Mucosa of gallbladder (tissue), 1 donor: ENCODE measurements around the gene FEV. TPM values are rescaled to one million over a fixed set of nuclear protein-coding genes. Genes with fewer than 3 reads are reported as not detected.
A peak's percentile ranks its signal among the peaks of the same experiment; 100 is the strongest.

Experiments used
- DNase-seq: peaks from one replicate; pipeline ENCODE4 v3.0.0-alpha.2; 2020; ENCODE audit warnings: low spot score
- total RNA-seq: library from RNA; stranded (reverse); gene quantifications from one replicate; pipeline ENCODE4 v1.2.1, GENCODE V29; 2021
- donor health status: DM: no; HTN: no; CAD: no.

Gene FEV
- total RNA-seq, 1 donor from 2014 or later: not detected

DNA sequence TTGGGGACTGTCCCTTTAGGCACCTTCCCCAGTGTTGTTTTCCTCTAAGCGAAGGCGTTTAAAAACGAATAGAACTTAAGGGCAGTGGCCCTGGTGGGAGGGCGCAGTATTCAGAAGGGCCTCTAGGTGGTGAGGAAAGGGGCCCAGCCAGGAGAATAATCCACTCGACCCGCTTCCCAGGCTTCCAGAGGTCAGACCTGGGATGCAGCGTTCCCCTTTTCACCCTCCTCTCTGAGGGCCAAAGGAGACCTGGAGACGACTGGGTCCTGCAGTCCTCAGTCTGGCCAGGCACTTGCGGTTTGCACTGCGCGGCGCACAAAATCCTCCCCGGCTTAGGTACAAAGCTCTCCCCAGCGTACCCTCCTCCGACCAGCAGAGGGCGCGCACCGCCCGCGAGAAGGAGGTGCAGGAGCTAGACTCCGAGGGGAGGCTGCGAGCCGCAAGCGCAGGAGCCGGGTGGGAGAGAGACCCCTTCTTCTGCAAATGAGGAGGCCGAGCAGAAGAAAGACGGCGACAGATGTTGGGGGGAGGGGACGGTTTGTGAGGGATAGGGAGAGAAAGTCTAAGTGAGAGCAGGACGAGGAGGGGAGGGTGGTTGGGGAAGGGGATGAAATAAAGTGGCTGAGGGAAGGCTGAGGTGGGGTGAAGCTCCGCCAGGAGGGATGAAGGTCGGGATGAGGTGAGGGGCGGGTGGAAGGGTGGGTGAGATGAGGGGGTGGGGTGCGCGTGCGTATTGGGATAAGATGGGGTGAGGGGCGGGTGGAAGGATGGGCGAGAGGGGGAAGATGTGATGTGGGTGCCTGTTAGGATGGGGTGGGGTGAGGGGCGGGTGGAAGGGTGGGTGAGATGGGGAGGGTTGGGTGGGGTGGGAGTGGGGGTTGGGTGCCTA, 4.9 kb downstream of the FEV start:
- peak; percentile 74 for DNase-seq

DNA sequence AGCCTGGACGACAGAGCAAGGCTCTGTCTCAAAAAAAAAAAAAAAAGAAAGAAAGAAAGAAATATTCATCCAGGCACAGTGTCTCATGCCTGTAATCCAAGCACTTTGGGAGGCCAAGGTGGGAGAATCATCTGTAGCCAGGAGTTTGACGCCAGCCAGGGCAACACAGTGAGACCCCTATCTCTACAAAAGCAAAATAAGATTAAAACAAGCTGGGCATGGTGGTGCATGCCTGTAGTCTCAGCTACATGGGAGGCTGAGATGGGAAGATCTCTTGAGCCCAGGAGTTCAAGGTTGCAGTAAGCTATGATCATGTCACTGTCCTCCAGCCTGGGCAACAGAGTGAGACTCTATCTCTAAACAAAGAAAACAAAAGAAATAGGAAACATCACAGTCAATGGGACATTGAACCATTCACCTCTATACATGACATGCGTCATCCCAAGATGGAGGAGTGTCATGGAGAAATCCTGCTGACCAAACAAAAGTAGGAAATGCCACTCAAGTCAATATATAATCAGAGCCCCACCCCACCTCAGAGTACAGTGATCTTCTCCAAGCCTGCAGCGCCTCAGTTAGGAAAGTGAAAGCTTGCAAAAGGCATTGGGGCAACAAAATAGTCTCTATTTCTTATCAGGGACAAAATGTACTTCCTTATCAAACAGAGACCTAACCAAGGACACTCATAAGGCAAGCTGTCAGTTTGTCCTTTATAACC, 9.8 kb downstream of the FEV start:
- no peak for DNase-seq

DNA sequence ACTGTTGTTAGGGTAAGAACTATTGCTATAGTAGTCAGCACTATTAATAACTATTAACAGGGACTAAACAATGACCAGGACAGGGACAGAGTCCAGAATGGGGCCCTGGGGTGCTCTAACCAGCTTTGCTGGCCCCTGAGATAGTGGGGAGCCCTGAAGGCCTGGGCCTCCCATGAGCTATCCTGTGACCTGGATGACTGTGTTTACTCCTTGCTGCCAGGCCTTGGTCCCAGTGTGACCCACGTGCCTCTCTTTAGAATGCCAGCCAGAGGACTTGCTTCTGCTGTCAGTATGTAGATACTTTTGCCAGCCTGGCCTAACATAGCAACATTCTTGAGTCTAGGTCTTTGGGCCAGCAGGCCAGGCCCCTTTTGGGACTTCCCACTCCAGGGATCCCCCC, 14.1 kb downstream of the FEV start:
- no peak for DNase-seq

DNA sequence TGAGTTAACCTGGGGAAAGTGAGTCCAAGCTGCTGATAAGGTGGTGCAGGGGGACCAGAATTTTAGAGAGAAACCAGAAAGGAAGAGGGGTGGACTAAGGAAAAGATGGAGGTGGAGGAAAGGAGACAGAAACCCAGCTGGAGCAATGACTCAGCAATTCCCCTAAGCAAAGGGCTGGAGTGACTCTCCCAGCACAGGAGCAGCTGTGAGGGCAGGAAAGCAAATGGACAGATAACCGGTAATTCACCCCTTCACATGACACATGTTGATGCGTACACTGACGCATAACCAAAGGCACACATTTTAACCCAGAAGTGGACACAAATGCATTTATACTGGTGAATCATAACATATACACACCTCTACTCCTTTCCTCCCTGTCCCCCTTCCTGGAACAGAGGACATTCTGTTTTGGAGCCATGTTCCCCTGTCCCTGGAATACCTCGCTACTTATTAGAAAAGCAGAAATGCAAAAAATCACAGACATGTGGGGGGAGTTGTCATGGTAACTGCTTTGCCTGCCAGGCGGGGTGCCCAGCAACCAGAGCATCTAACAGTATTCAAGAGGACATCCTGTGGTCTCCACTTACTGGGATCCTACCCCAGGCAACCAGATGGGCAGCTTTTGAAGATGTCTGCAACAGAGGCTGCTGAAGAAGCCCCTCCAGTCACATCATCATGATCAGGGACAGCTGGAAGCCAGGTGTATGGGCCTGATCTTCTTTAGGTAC, 20.8 kb downstream of the FEV start:
- no peak for DNase-seq

DNA sequence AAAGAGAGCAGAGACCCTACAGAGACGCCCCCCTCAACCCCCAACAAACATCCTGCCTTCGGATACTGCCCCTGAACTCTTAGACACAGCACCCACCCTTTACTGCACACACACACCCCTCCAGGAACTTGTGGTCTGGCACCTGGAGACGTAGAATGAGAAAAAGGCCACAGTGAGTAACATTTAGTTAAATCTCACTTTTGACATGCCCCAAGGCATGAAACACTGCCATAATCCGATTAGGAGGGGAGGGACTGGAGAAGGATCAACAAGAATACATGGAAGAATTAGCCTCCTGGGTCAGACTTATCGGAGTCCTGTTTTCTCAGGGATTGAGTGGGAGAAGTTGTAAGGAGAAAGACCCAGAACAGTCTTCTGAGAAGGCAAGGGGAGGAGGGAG, 21.4 kb downstream of the FEV start:
- DNase-seq: no peak

DNA sequence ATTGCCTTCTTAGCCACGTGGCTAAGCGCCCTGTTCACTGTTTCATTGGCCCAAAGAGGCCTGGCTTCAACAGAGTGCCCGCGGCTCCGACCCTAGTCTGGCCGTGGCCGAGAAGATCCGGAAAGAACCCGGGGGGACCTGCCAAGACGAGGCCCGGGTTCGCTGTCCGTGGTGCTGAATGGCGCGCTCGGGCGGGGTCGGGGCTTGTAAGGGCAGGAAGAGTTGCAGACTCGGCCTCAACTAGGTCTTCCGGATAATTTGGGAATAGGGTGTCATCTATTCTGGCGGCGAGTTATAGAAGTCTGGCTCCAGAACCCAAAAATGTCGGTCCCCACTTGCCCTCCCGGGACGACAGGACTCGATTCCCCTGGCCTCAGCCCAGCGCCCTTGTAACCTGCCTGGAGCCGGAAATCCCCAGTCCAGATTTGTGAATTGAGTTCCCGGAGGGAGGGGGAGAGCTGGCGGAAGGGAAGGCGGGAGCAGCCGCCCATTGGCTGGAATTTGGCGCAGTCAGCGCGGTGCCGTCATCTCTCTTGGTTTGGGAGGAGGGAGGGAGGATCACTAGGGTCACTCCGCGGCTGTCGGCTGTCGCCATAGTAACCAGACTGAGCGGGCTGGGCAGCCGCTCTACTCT, 22.0 kb downstream of the FEV start:
- peak; percentile 65 for DNase-seq

DNA sequence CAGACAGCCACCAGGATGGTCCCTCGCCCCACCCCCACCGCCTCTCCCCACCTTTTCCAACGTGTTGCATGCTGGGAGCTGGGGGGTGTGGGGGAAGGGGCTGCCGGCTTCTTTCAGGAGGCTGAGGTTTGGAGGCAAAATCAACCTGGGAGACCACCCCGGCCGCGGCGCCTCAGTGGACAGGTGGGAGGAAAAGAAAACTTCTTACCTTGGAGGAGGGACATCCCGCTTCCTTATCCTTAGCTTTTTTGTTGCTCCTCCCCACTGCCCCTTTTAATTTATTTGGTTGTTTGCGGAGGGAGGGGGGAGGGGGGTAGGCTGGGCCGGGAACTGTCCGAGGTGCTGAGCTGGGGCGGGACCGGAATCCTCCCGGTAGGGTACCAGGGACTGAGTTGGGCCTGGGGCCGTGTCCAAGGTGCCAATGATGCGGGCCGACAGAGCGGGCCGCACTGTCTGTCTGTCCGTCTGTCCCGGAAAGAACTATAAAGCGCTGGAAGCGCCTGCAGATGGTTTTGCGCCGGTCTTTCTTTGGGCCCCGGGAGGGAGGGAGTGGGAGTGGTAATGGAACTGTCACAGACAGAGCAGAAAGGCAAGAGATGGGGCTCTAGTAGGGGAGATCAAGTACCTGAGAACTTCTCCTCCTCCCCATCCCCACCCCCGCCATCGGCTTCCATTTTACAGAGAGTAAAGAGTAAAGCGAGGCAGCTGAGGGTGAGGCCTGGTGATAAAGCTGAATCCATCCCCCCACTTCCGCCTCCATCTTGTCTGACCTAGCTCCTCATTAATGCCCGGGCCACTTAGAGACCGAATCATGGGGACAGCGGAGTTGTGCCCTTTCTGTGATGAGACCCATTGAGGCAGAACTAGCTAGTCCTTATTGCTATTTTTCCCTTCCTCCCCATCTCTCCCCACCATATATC, 23.1 kb downstream of the FEV start:
- DNase-seq: no peak

DNA sequence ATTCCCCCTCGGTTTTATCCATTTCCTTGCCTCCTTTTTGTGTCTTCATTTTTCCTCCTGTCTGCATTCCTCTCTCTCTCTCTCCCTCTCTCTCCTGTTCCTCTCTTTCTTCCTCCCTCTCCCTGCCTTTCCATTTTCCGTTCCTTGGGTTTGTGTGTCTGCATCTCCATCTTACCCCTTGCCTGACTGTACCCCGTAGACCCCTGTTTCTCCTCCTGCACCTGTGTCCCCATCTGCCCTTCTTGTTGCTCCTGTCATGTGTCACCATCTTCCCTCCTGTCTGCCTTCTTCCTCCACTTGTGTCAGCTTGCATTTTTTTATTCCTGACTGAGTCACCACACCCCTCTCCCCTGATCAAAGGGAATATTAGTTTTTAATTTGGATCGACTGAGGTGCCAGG, 23.8 kb downstream of the FEV start:
- no peak for DNase-seq

DNA sequence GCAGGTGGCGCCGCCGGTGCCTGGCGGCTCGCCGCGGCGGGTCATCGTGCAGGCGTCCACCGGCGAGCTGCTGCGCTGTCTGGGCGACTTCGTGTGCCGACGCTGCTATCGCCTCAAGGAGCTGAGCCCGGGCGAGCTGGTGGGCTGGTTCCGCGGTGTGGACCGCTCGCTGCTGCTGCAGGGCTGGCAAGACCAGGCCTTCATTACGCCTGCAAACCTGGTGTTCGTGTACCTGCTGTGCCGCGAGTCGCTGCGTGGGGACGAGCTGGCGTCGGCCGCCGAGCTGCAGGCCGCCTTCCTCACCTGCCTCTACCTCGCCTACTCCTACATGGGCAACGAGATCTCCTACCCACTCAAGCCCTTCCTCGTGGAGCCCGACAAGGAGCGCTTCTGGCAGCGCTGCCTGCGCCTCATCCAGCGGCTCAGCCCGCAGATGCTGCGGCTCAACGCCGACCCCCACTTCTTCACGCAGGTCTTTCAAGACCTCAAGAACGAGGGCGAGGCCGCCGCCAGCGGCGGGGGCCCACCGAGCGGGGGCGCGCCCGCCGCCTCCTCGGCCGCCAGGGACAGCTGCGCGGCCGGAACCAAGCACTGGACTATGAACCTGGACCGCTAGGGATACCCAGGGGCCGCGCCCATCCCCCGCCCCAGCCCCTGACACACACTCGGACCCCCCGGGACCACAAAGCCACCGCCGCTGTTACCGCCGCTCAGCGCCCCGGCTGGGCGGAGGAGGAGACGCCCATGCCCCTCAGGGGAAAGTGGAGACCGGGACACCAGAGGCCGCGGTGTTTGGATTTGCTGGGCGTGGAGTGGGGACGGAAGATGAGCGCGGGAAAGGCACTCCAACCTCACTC, 24.4 kb downstream of the FEV start:
- no peak for DNase-seq

DNA sequence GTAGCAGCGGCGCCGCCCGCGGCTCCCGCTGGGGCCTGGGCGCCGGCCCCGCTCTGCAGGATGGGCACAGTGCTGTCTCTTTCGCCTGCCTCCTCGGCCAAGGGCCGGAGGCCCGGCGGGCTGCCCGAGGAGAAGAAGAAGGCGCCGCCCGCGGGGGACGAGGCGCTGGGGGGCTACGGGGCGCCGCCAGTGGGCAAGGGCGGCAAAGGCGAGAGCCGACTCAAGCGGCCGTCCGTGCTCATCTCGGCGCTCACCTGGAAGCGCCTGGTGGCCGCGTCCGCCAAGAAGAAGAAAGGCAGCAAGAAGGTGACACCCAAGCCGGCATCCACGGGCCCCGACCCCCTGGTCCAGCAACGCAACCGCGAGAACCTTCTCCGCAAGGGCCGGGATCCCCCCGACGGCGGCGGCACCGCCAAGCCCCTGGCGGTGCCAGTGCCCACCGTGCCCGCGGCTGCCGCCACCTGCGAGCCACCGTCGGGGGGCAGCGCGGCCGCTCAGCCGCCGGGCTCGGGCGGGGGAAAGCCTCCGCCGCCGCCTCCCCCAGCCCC, 25.1 kb downstream of the FEV start:
- no peak for DNase-seq

DNA sequence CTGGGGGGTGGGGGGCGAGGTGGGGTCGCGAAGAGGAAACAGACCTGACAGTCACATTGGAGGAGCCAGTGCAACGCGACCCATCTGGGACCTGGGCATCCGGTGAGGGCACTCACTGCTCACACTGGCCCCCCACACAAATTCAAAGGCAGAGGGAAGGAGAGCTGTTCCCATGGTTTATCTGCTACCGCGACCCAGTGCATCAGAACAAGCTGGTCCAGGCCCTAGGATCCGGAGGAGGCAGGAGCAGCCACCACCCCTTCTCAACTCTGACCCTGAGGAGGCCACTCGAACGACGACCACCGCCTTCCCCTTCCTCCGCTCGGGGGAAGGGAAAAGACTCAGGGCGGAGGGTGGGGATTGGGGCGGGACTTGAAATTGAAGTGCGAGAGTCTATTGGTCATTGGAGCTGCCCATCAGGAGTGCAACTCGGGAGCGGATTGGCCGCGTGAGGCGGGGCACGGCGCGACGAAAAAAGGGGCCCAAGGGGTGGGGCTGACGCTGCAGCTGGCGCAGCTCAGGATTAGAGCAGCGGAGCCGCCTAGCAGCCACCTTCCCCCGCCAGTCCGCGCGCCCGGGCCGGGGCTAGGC, 25.7 kb downstream of the FEV start, which contains the start of gene CDK5R2:
Gene CDK5R2, plus strand, starts transcription at position 526 of the 591 bp plus-strand sequence. CDS start 155 bp downstream, outside the sequence.
- peak; percentile 66 for DNase-seq

DNA sequence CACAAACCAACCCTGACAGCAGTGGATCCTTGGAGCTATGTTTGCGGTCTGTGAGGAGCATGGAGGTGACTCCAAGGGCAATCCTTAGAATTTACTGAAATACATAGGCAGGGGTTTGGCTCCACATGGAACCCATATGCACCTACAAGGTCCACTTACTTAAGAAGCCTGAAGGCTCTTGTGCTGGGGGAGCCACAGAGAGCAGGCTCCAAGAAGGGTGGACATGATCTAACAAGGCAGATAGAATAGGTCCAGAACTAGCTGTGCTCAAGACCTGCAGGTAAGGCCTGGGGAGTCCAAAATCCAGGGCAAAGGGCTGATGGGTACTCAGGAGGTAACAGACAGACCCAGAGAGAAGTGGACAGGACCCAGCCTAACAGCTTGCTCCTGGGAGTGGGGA, 26.7 kb downstream of the FEV start:
- DNase-seq: no peak

DNA sequence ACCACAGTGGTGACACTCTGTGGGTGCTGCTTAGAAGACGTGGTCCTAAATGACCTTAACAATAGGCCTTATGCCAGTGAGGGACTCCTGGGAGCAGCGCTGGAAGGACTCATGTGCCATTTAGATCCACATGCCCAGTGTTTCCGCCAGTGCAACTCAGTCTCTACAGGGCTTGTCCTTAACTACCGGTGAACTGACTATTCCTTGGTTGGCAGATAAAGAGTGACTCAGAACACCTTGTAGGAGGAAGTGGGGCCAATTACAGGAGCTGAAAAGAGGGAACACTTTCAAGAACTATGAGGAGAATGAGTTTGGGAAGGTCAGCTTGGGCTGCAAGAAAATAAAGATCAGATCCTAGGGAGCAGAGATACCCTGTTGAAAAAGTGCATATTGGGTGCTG, 27.3 kb downstream of the FEV start:
- DNase-seq: no peak

DNA sequence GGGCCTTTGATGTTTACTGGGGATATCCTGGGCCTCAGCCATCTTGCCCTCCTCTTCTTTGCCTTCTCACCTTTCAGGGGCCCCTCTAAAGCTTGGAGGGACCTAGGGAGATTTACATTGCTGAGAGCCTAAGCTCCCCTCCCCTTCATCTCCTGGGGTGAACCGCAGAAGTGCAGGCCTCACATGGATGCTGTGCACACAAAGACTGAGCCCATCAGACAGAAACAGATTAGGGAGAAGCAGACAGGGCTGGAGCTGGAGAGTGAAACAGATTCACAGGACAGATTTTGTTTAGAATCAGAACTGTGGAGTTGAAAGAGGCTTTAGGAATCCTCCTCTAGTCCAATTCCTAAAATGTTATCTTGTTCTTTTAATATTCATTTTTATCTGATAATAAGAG, 28.9 kb downstream of the FEV start:
- DNase-seq: no peak

DNA sequence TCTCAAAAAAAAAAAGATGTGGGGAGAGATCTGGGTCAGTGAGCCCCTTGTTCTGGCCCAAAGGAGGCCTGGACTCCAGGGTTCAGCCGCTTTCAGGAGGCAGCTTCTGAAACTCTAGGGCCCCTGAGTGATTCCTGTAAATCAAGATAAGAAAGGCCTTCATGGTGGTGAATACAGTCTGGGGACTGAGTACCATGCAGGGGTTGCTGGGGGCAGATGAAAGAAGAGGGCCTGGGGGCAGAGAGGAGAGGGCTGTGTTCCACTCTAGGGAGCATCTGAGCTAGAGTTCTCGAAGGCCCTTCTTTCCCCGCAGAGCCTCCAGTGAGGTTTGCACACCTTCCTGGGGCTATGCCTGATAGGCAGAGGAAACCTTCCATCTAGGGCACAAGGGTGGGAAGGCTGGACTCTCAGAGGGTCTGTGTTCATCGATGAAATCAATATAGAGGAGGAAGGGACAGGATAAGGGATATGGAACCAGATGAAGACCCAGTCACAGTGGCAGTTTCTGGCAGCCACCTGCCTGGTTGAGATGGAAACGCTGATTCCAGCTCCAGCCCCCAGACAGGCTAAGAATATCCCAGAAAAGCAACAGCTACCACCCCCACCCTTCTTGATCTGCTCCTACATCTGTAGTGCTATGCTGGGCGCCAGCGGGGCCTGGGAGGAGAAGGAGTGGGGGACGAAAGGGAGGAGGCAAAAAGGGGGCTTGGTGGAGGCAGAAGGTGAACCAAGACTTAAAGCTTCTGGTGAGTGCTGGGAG, 30.3 kb downstream of the FEV start:
- no peak for DNase-seq

DNA sequence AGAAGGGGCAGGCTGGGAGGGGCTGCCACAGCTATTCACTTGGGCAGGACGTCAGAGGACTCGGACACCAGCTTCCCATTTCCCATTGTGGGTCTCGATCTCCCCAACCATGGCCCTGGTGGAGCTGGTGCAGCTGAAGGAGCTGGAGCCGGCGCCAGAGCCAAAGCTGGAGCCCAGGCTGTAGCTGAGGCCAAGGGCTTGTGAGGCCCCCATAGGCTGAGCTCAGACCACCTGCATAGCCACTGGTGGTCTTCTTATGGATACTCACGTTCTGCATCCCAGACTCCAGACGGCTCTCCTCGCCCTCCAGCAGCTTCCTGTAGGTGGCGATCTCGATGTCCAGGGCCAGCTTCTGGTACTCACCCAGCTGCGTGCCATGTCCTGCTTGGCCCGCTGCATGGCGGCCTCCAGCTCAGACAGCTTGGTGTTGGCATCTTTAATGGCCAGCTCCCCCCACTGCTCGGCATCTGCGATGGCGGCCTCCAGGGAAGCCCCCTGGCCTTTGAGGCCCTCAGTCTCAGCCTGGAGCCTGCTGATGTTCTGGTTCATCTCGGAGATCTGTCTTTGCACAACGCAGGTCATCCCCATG, 31.5 kb downstream of the FEV start:
- DNase-seq: no peak

DNA sequence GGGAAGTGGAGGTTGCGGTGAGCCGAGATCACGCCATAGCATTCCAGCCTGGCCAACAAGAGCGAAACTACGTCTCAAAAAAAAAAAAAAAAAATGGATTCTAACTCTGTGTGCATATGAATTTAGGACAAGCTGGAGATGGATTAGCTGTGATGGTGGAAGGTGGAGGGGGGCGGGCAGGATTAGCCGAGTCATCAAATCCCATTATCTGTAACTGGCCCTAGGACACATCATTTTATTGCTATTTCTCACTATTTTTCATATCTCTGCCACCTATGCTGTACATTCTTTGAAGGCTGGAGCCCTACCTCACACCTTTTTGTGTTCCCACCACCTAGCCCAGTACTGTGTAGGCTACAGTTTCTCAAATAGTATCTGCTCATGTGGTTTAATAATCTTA, 32.8 kb downstream of the FEV start:
- DNase-seq: no peak

DNA sequence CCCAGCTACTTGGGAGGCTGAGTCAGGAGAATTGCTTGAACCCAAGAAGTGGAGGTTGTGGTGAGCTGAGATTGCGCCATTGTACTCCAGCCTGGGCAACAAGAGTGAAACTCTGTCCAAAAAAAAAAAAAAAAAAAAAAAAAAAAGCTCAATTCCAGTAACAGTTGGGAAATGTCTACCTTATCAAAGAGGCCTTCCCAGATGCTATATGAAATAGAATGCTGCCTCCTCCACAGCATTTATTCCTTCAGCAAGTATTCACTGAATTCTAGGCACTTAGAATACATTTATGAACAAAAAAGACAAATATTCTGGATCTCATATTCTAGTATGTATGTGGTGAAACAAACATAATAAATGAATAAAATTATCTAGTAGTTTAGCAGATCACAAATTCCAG, 38.4 kb downstream of the FEV start:
- DNase-seq: no peak
